C4-2B (cell line): ENCODE data around the gene SLIT2.
A peak's percentile ranks its signal among the peaks of the same experiment; 100 is the strongest.

Experiments used
- CTCF ChIP-seq: fragments of 450-650 bp; conservative IDR thresholded peaks from 2 replicates; pipeline ENCODE4 v1.5.1; 2017; ENCODE audit warnings: mild to moderate bottlenecking
- ZFX ChIP-seq: fragments of 450-650 bp; IDR thresholded peaks from 2 replicates; pipeline ENCODE4 v1.6.1; 2017

DNA sequence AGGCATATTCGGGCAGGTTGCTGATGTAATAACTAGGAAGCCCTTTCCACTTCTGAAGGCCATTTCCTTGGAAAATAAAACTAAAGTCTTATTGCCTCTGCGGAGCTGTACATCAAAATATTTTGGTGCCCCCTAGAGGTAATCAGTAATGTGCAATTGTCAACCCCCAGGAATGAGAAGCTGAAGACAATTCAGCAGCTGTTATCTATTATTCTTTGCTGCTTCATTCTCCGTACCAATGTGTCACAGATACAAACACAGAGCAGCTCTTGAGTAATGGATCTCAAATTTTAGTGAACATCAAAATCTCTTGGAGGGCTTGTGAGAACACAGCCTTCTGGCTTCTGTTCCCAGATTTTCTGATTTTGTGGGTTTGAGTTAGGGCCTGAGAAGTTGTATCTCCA lies 3.5 kb upstream of the SLIT2 start:
- TF ChIP-seq CTCF (peak; percentile 76), ZFX (no peak)
